ENCODE measurements around the gene BIRC6. TPM values are rescaled to one million over a fixed set of nuclear protein-coding genes. Genes with fewer than 3 reads are reported as not detected.

The BIRC6 gene
- total and polyA plus RNA-seq, 2 donors (not counting 1 experiment from before 2014, with no cell fraction given) = 41.7 to 166 TPM

GRCh38 chr2:32491346-32491745, 134.5 kb downstream of the BIRC6 start:
- H3K4me1 Mint-ChIP-seq = no peaks in the 10 kb centered on the region
- ATAC-seq (ENCODE audit: low read depth) (no peak), DNase-seq (no peak)
- H3K27me3 Mint-ChIP-seq = no peaks in the 10 kb centered on the region
- H3K4me3 Mint-ChIP-seq = no peak overlapping the region
- ChIA-PET POLR2A (no interaction called here), CTCF (no interaction called here)
- Histone ChIP-seq H3K9me3 (ENCODE audit: control extremely low read depth in 1 of 3, control insufficient read depth in 2 of 3, insufficient read depth in 1 of 3, low read length in 2 of 3) (no peaks in the 10 kb centered on the region), H3K27me3 (replicated peaks in 1 of 4; ENCODE audit: control extremely low read depth in 1 of 4, control insufficient read depth in 3 of 4, insufficient read depth in 4 of 4, low read length in 3 of 4) (no peaks in the 10 kb centered on the region), H4K20me1 (ENCODE audit: control insufficient read depth, insufficient read depth, low read length, poor library complexity, severe bottlenecking) (no peaks in the 10 kb centered on the region), H2AFZ (ENCODE audit: insufficient read depth, low read depth, low read length, poor library complexity, severe bottlenecking) (no peak overlapping the region), H3K4me2 (replicated peaks; ENCODE audit: low read depth, low read length, poor library complexity, severe bottlenecking) (no peak overlapping the region), H3K27ac (ENCODE audit: low read length in 2 of 2) (no peak overlapping the region), H3K9ac (ENCODE audit: low read length) (no peak overlapping the region), H3K4me3 (ENCODE audit: control extremely low read depth in 1 of 5, extremely low read depth in 1 of 5, insufficient read depth in 1 of 5, low read depth in 2 of 5, low read length in 4 of 5) (no peak overlapping the region), H3K79me2 (ENCODE audit: control insufficient read depth, insufficient read depth, low read length) (no peaks in the 10 kb centered on the region), H3K36me3 (replicated peaks in 1 of 2; ENCODE audit: control extremely low read depth in 1 of 2, control insufficient read depth in 1 of 2, extremely low read depth in 1 of 2, insufficient read depth in 2 of 2, low read length in 1 of 2) (peaks cover 7 to 38% of the 10 kb centered on the region in 2 experiments), H3K4me1 (ENCODE audit: control insufficient read depth in 2 of 2, insufficient read depth in 2 of 2, low read length in 2 of 2) (no peaks in the 10 kb centered on the region)
- no peaks in the 10 kb centered on the region for H3K9me3 Mint-ChIP-seq (ENCODE audit: insufficient read depth)
- H3K27ac Mint-ChIP-seq = no peak overlapping the region
- intact Hi-C loops (cut with micrococcal nuclease) = no loop called here
- no peak for TF ChIP-seq CTCF (IDR thresholded peaks at IDR 0.05)
- no peak for TF ChIP-seq EZH2 (IDR thresholded peaks at IDR 0.05; ENCODE audit: borderline replicate concordance, insufficient read depth, low read depth, low read length, poor library complexity, severe bottlenecking)
- WGBS (ENCODE audit: insufficient coverage) = no CpG with 5 or more reads among the region's 1 CpG

DNA sequence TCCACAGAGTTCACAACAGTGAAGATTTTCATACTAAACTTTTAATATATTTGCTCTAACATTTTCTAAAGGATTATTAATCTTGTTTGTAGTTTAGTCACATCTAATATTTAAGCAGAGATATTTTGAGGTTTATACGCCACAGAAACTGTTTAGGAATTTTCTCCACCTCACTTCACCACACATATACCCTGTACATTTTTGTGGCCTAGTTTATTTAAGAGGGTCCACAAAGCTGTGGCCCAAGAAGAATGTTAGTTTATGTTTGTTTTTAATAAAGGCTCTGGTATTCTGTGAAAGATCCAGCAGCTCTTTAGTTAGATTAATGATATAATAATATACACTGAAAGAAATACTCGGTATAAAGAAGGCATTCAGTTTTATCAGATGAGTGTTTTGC, 138.3 kb downstream of the BIRC6 start:
- Histone ChIP-seq H3K27ac (ENCODE audit: low read length in 2 of 2) (no peak overlapping the region), H3K4me1 (ENCODE audit: control insufficient read depth in 2 of 2, insufficient read depth in 2 of 2, low read length in 2 of 2) (peaks cover 6 to 8% of the 10 kb centered on the region in 2 donors), H3K27me3 (replicated peaks in 1 of 4; ENCODE audit: control extremely low read depth in 1 of 4, control insufficient read depth in 3 of 4, insufficient read depth in 4 of 4, low read length in 3 of 4) (no peaks in the 10 kb centered on the region), H3K9me3 (ENCODE audit: control extremely low read depth in 1 of 3, control insufficient read depth in 2 of 3, insufficient read depth in 1 of 3, low read length in 2 of 3) (no peaks in the 10 kb centered on the region), H2AFZ (ENCODE audit: insufficient read depth, low read depth, low read length, poor library complexity, severe bottlenecking) (no peak overlapping the region), H3K36me3 (replicated peaks in 1 of 2; ENCODE audit: control extremely low read depth in 1 of 2, control insufficient read depth in 1 of 2, extremely low read depth in 1 of 2, insufficient read depth in 2 of 2, low read length in 1 of 2) (peaks cover 8 to 23% of the 10 kb centered on the region in 2 experiments), H4K20me1 (ENCODE audit: control insufficient read depth, insufficient read depth, low read length, poor library complexity, severe bottlenecking) (no peaks in the 10 kb centered on the region), H3K79me2 (ENCODE audit: control insufficient read depth, insufficient read depth, low read length) (no peaks in the 10 kb centered on the region), H3K4me2 (replicated peaks; ENCODE audit: low read depth, low read length, poor library complexity, severe bottlenecking) (no peak overlapping the region), H3K9ac (ENCODE audit: low read length) (no peak overlapping the region), H3K4me3 (ENCODE audit: control extremely low read depth in 1 of 5, extremely low read depth in 1 of 5, insufficient read depth in 1 of 5, low read depth in 2 of 5, low read length in 4 of 5) (no peak overlapping the region)
- no peak for TF ChIP-seq EZH2 (IDR thresholded peaks at IDR 0.05; ENCODE audit: borderline replicate concordance, insufficient read depth, low read depth, low read length, poor library complexity, severe bottlenecking)
- TF ChIP-seq CTCF (IDR thresholded peaks at IDR 0.05) = no peak
- no peak overlapping the region for H3K4me3 Mint-ChIP-seq
- H3K4me1 Mint-ChIP-seq = peaks cover 14% of the 10 kb centered on the region
- ChIA-PET POLR2A (no interaction called here), CTCF (no interaction called here)
- DNase-seq = no peak
- intact Hi-C loops (cut with micrococcal nuclease) = no loop called here
- H3K27ac Mint-ChIP-seq = no peak overlapping the region
- no peaks in the 10 kb centered on the region for H3K9me3 Mint-ChIP-seq (ENCODE audit: insufficient read depth)
- WGBS (ENCODE audit: insufficient coverage) = no CpG with 5 or more reads among the region's 2 CpGs
- ATAC-seq (ENCODE audit: low read depth) = no peak
- H3K27me3 Mint-ChIP-seq = no peaks in the 10 kb centered on the region
